Anterior cingulate cortex (tissue), 58 donors: ENCODE measurements around the gene CPM.

ENCODE experiments used
- DNase-seq, 58 donors: peaks; one replicate each; lab custom pipeline; 2025; lab: John Stamatoyannopoulos, UW

CPM gene

GRCh38 chr12:68910128-68910527 lies 22.8 kb downstream of the CPM start:
- DNase-seq: no peak

GRCh38 chr12:68908076-68908475 lies 24.9 kb downstream of the CPM start:
- no peak for DNase-seq

GRCh38 chr12:68905733-68906132 lies 27.2 kb downstream of the CPM start:
- DNase-seq: no peak

GRCh38 chr12:68904351-68904962 lies 28.5 kb downstream of the CPM start:
- DNase-seq: no peak

GRCh38 chr12:68903511-68903910 lies 29.5 kb downstream of the CPM start:
- DNase-seq: no peak

GRCh38 chr12:68901551-68901950 lies 31.4 kb downstream of the CPM start:
- no peak for DNase-seq

- DNase-seq: no peak
Measured at GRCh38 chr12:68901145-68901544, 31.8 kb downstream of the CPM start.

GRCh38 chr12:68900241-68900640 lies 32.7 kb downstream of the CPM start:
- no peak for DNase-seq

GRCh38 chr12:68899251-68899771 lies 33.7 kb downstream of the CPM start:
- DNase-seq: peak in 12 of 58 donors; percentile 1 to 42 (median 7)

GRCh38 chr12:68896881-68897540 lies 36.0 kb downstream of the CPM start:
- DNase-seq: no peak

GRCh38 chr12:68894276-68894855 lies 38.6 kb downstream of the CPM start:
- no peak for DNase-seq

GRCh38 chr12:68893741-68894140 lies 39.2 kb downstream of the CPM start:
- DNase-seq: no peak

- no peak for DNase-seq
Measured at GRCh38 chr12:68893201-68893600, 39.8 kb downstream of the CPM start.

- DNase-seq: no peak
Measured at GRCh38 chr12:68891141-68891540, 41.8 kb downstream of the CPM start.

- no peak for DNase-seq
Measured at GRCh38 chr12:68890701-68891113, 42.3 kb downstream of the CPM start.

- no peak for DNase-seq
Measured at GRCh38 chr12:68888243-68888642, 44.7 kb downstream of the CPM start.

- DNase-seq: no peak
Measured at GRCh38 chr12:68887641-68888040, 45.3 kb downstream of the CPM start.

- DNase-seq: no peak
Measured at GRCh38 chr12:68886636-68887572, 46.1 kb downstream of the CPM start.

GRCh38 chr12:68885381-68885780 lies 47.6 kb downstream of the CPM start:
- DNase-seq: no peak

GRCh38 chr12:68884251-68884650 lies 48.7 kb downstream of the CPM start:
- no peak for DNase-seq

GRCh38 chr12:68883151-68883550 lies 49.8 kb downstream of the CPM start:
- DNase-seq: no peak
